KMS-11 (cell line): Measurements from ENCODE around the gene FMNL3.

Experiments
- H2AFZ ChIP-seq: fragments of 200-600 bp; sonication (generic); 2 replicates; pipeline ENCODE4 v1.6.1; 2016; ENCODE audit warnings: antibody characterized with exemption, mixed run types, low read depth
- H3K27ac ChIP-seq: fragments of 200-600 bp; sonication (generic); 2 replicates; pipeline ENCODE4 v1.6.1; 2016; ENCODE audit warnings: mild to moderate bottlenecking, mixed run types
- H3K27me3 ChIP-seq: fragments of 200-600 bp; sonication (generic); 2 replicates; pipeline ENCODE4 v1.6.1; 2017; ENCODE audit warnings: mild to moderate bottlenecking, low read depth, mixed run types, moderate library complexity; ENCODE audit not compliant: insufficient read depth
- H3K36me3 ChIP-seq: fragments of 200-600 bp; sonication (generic); 2 replicates; pipeline ENCODE4 v1.6.1; 2017; ENCODE audit warnings: mild to moderate bottlenecking, mixed run types; ENCODE audit not compliant: insufficient read depth
- H3K4me1 ChIP-seq: fragments of 200-600 bp; sonication (generic); 2 replicates; pipeline ENCODE4 v1.6.1; 2016; ENCODE audit warnings: mild to moderate bottlenecking, low read depth, mixed run types; ENCODE audit not compliant: poor library complexity, severe bottlenecking
- H3K4me2 ChIP-seq: fragments of 200-600 bp; sonication (generic); 2 replicates; pipeline ENCODE4 v1.7.0; 2016; ENCODE audit warnings: mild to moderate bottlenecking, mixed run types
- H3K4me3 ChIP-seq: fragments of 200-600 bp; sonication (generic); IDR thresholded peaks from 2 replicates; pipeline ENCODE4 v1.6.1; 2017; ENCODE audit warnings: low read depth, low read length, mixed read lengths; ENCODE audit not compliant: insufficient read depth
- H3K79me2 ChIP-seq: fragments of 200-600 bp; sonication (generic); 2 replicates; pipeline ENCODE4 v1.6.1; 2016; ENCODE audit warnings: low read depth, mixed run types; ENCODE audit not compliant: insufficient read depth
- H3K9ac ChIP-seq: fragments of 200-600 bp; sonication (generic); 2 replicates; pipeline ENCODE4 v1.6.1; 2016; ENCODE audit warnings: mild to moderate bottlenecking, mixed run types
- H4K20me1 ChIP-seq: fragments of 200-600 bp; sonication (generic); 2 replicates; pipeline ENCODE4 v1.6.1; 2016; ENCODE audit warnings: mild to moderate bottlenecking, mixed run types; ENCODE audit not compliant: insufficient read depth
- CTCF ChIP-seq: fragments of 200-600 bp; sonication (generic); conservative IDR thresholded peaks from 2 replicates; pipeline ENCODE4 v1.6.1; 2017; ENCODE audit warnings: low read depth, mild to moderate bottlenecking, antibody characterized with exemption, low read length, moderate library complexity, mixed read lengths

FMNL3 gene

GRCh38 chr12:49671031-49671765 lies 36.0 kb downstream of the FMNL3 start:
- H3K79me2 ChIP-seq, result no peaks in the 10 kb centered on the region
- peak overlapping the region; percentile 15 for H3K4me2 ChIP-seq
- H3K27me3 ChIP-seq, result no peaks in the 10 kb centered on the region
- H3K27ac ChIP-seq, result no peak overlapping the region
- H3K36me3 ChIP-seq, result no peaks in the 10 kb centered on the region
- peaks cover 30% of the 10 kb centered on the region for H3K4me1 ChIP-seq
- H3K9ac ChIP-seq, result no peak overlapping the region
- no peak for TF ChIP-seq CTCF
- H3K4me3 ChIP-seq, result no peak overlapping the region
- H4K20me1 ChIP-seq, result no peaks in the 10 kb centered on the region
- no peak overlapping the region for H2AFZ ChIP-seq

GRCh38 chr12:49669796-49670195 lies 37.4 kb downstream of the FMNL3 start:
- no peaks in the 10 kb centered on the region for H3K36me3 ChIP-seq
- H3K4me3 ChIP-seq, result no peak overlapping the region
- no peaks in the 10 kb centered on the region for H3K27me3 ChIP-seq
- H3K9ac ChIP-seq, result no peak overlapping the region
- H3K4me1 ChIP-seq, result peaks cover 42% of the 10 kb centered on the region
- no peak overlapping the region for H3K27ac ChIP-seq
- H3K79me2 ChIP-seq, result no peaks in the 10 kb centered on the region
- no peaks in the 10 kb centered on the region for H4K20me1 ChIP-seq
- TF ChIP-seq CTCF, result no peak
- no peak overlapping the region for H3K4me2 ChIP-seq
- H2AFZ ChIP-seq, result no peak overlapping the region

GRCh38 chr12:49667325-49668090 lies 39.7 kb downstream of the FMNL3 start:
- Histone ChIP-seq H2AFZ (no peak overlapping the region), H4K20me1 (no peaks in the 10 kb centered on the region), H3K79me2 (no peaks in the 10 kb centered on the region), H3K9ac (no peak overlapping the region), H3K27me3 (no peaks in the 10 kb centered on the region), H3K4me1 (peaks cover 58% of the 10 kb centered on the region), H3K36me3 (no peaks in the 10 kb centered on the region), H3K27ac (no peak overlapping the region), H3K4me2 (no peak overlapping the region), H3K4me3 (no peak overlapping the region)
- TF ChIP-seq CTCF, result no peak

GRCh38 chr12:49666176-49666575 lies 41.0 kb downstream of the FMNL3 start:
- no peak overlapping the region for H3K27ac ChIP-seq
- no peak for TF ChIP-seq CTCF
- H3K79me2 ChIP-seq, result no peaks in the 10 kb centered on the region
- H3K36me3 ChIP-seq, result no peaks in the 10 kb centered on the region
- H3K9ac ChIP-seq, result no peak overlapping the region
- H3K4me1 ChIP-seq, result peaks cover 58% of the 10 kb centered on the region
- no peak overlapping the region for H3K4me2 ChIP-seq
- no peak overlapping the region for H2AFZ ChIP-seq
- H4K20me1 ChIP-seq, result no peaks in the 10 kb centered on the region
- H3K27me3 ChIP-seq, result no peaks in the 10 kb centered on the region
- H3K4me3 ChIP-seq, result no peak overlapping the region
